K562 (cell line): ENCODE data around the gene ACSS2. TPM values are rescaled to one million over a fixed set of nuclear protein-coding genes. Genes with fewer than 3 reads are reported as not detected.

Experiments
- FOXA1 ChIP-seq: fragments of 450-650 bp; IDR thresholded peaks from 2 replicates; pipeline ENCODE4 v1.6.1; 2016; ENCODE audit warnings: mild to moderate bottlenecking, borderline replicate concordance
- NR2F6 ChIP-seq: fragments of 450-650 bp; formaldehyde crosslinking; IDR thresholded peaks from 2 replicates; pipeline ENCODE4 v1.4.0; 2020; ENCODE audit warnings: mild to moderate bottlenecking
- REST ChIP-seq, 2 experiments: fragments of 450-650 bp; formaldehyde crosslinking in 1 of 2; IDR thresholded peaks; 2 replicates each; pipeline versions ENCODE4 v1.4.0 to v1.6.1; 2014 to 2020; ENCODE audit warnings: mild to moderate bottlenecking in 2 of 2, borderline replicate concordance in 1 of 2, low read depth in 1 of 2
- TFE3 ChIP-seq: fragments of 450-650 bp; formaldehyde crosslinking; IDR thresholded peaks from 2 replicates; pipeline ENCODE4 v1.4.0; 2020; ENCODE audit warnings: mild to moderate bottlenecking, mixed read lengths
- ZBTB2 ChIP-seq: fragments of 450-650 bp; IDR thresholded peaks from 2 replicates; pipeline ENCODE4 v1.6.1; 2016; ENCODE audit warnings: antibody characterized with exemption
- ZBTB43 ChIP-seq: sonication (generic); formaldehyde crosslinking; IDR thresholded peaks from 2 replicates; pipeline ENCODE4 v1.8.0; 2023; ENCODE audit warnings: mild to moderate bottlenecking, missing genetic modification reagents
- ZBTB5 ChIP-seq: fragments of 450-650 bp; IDR thresholded peaks from 2 replicates; pipeline ENCODE4 v1.6.1; 2017; ENCODE audit warnings: antibody characterized with exemption
- ZC3H11A ChIP-seq: IDR thresholded peaks from 2 replicates; pipeline ENCODE4 v1.6.1; 2012; ENCODE audit warnings: low read depth, low read length, improper control_type of control experiment
- ZNF280B ChIP-seq: fragments of 250-450 bp; sonication (Bioruptor Pico); IDR thresholded peaks from 2 replicates; pipeline ENCODE4 v1.5.1; 2021; ENCODE audit warnings: mild to moderate bottlenecking
- polyA plus RNA-seq, 8 experiments: library from polyadenylated mRNA; depleted of rRNA in 4 of 8; stranded (reverse) in 5 of 8; unstranded in 3 of 8; fragments of >200 nt; fragmentation: Nextera tagmentation in 2 of 8; fragmentation: Illumina TruSeq in 1 of 8; extraction: Ambion mirVana in 2 of 8; extraction: Trizol in 1 of 8; gene quantifications; 2 replicates each; pipeline versions ENCODE4 v1.2.1 to v1.2.3, GENCODE V29; 2011 to 2014; ENCODE audit warnings: inconsistent platforms in 1 of 8, missing spikeins in 1 of 8
- total RNA-seq, 7 experiments: library from RNA; depleted of rRNA in 6 of 7; stranded (reverse); fragments of >200 nt in 6 of 7; fragmentation: Illumina TruSeq in 2 of 7; extraction: Trizol in 2 of 7; gene quantifications; 2 replicates each; pipeline versions ENCODE4 v1.2.1 to v1.2.3, GENCODE V29; 2011 to 2021; ENCODE audit warnings: low replicate concordance in 1 of 7

Gene ACSS2
- total and polyA plus RNA-seq, 9 of the 15 experiments (the other 6 are each of a cell fraction or from before 2014, with no cell fraction given) = 21.9 to 246 (median 66.2) TPM

GRCh38 chr20:34955231-34956040 is 79.0 kb downstream of the ACSS2 start, which contains the start of the genes GSS and MYH7B (continued):
- TF ChIP-seq ZBTB43 (CRISPR knock-in tag) = no peak
- TF ChIP-seq TFE3 (CRISPR knock-in tag) = no peak
- no peak for TF ChIP-seq FOXA1
- peak; percentile 73; the same call in 1 of the 2 replicates for TF ChIP-seq REST (IDR thresholded peaks at IDR 0.05; ENCODE audit: borderline replicate concordance)
- TF ChIP-seq REST (CRISPR knock-in tag; IDR thresholded peaks at IDR 0.05; ENCODE audit: low read depth) = no peak
- peak; percentile 83 for TF ChIP-seq ZBTB2
- TF ChIP-seq ZNF280B (CRISPR knock-in tag) = no peak
- TF ChIP-seq ZBTB5 = no peak
- no peak for TF ChIP-seq ZC3H11A
- no peak for TF ChIP-seq NR2F6 (CRISPR knock-in tag)
